ENCODE measurements around the gene GAN. TPM values are rescaled to one million over a fixed set of nuclear protein-coding genes. Genes with fewer than 3 reads are reported as not detected.

The GAN gene
- total and polyA plus RNA-seq, 10 donors = 0.54 to 10.3 (median 6.1) TPM

- Histone ChIP-seq H3K4me1 (peaks cover 0 to 5% (median 0%) of the 10 kb centered on the region in 6 donors), H3K4me3 (no peak overlapping the region), H3K27ac (no peak overlapping the region), H3K9me3 (no peaks in the 10 kb centered on the region), H3K27me3 (replicated peaks in 1 of 7) (no peaks in the 10 kb centered on the region), H3K36me3 (peaks cover 0 to 94% (median 43%) of the 10 kb centered on the region in 6 donors)
- WGBS, 5 donors = 87 to 95% (median 91%) methylated on average over 3 of the region's 3 CpGs
- TF ChIP-seq CTCF (IDR thresholded peaks at IDR 0.05 in 8 of 11, conservative IDR thresholded peaks at IDR 0.05 in 3 of 11) (no peak), POLR2A (IDR thresholded peaks at IDR 0.05) (no peak), POLR2AphosphoS5 (IDR thresholded peaks at IDR 0.05) (no peak)
- DNase-seq = no peak
- intact Hi-C loops (cut with DNase I; ENCODE audit: low total_unique reads) = loop anchor here (5.0 kb wide), 1 partner anchor 357 kb away; no protein-coding TSS in a partner anchor
Observed at GRCh38 chr16:81365731-81366130, 51.0 kb downstream of the GAN start.

DNA sequence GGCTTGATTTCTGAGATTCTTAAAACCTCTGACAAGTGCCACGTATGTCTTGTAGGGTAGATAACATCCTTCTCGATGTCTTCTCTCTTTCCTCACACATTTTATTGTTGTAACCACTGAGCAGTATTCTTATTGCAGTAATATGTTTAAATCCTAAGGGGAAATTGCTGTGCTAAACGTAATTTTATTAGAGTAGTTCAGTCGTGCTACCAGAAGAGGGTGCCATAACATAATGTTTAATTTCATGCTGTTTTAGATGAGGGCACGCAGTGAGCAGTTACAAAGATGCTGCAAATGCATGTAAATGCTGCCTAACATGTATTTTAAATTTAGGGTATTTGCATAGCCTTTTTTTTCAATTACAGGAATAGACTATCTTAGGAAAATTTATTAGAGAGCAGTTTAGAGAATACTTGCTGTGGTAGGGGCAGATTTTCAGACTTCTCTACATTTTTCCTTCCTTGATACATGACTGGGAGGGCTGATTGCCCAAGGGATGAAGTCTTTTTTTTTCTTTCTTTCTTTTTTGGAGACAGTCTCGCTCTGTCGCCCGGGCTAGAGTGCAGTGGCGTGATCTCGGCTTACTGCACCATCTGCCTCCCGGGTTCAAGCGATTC lies 51.7 kb downstream of the GAN start:
- 58 to 63% (median 61%) methylated on average over 12 of the region's 12 CpGs for WGBS, 5 donors
- H3K27ac ChIP-seq = no peak overlapping the region
- no peaks in the 10 kb centered on the region for H3K27me3 ChIP-seq (replicated peaks in 1 of 7)
- no peak for DNase-seq
- H3K4me1 ChIP-seq = peaks cover 0 to 5% (median 0%) of the 10 kb centered on the region in 6 donors
- intact Hi-C loops (cut with DNase I; ENCODE audit: low total_unique reads) = loop anchor here (5.0 kb wide), 1 partner anchor 356 kb away; no protein-coding TSS in a partner anchor
- H3K36me3 ChIP-seq = peaks cover 0 to 93% (median 43%) of the 10 kb centered on the region in 6 donors
- TF ChIP-seq POLR2A (IDR thresholded peaks at IDR 0.05) (no peak), CTCF (IDR thresholded peaks at IDR 0.05 in 8 of 11, conservative IDR thresholded peaks at IDR 0.05 in 3 of 11) (peak; percentile 50 to 82 (median 74)), POLR2AphosphoS5 (IDR thresholded peaks at IDR 0.05) (no peak)
- no peak overlapping the region for H3K4me3 ChIP-seq
- H3K9me3 ChIP-seq = no peaks in the 10 kb centered on the region

GRCh38 chr16:81367821-81368220 lies 53.1 kb downstream of the GAN start:
- H3K9me3 ChIP-seq = no peaks in the 10 kb centered on the region
- 84 to 90% (median 86%) methylated on average over 6 of the region's 6 CpGs for WGBS, 5 donors
- H3K36me3 ChIP-seq = peaks cover 0 to 93% (median 37%) of the 10 kb centered on the region in 6 donors
- peaks cover 0 to 5% (median 0%) of the 10 kb centered on the region in 6 donors for H3K4me1 ChIP-seq
- H3K27ac ChIP-seq = peak overlapping the region in 4 of 8 donors; percentile 27 to 39 (median 33)
- no peak for TF ChIP-seq POLR2AphosphoS5 (IDR thresholded peaks at IDR 0.05)
- TF ChIP-seq POLR2A (IDR thresholded peaks at IDR 0.05) = no peak
- no peak for TF ChIP-seq CTCF (IDR thresholded peaks at IDR 0.05 in 8 of 11, conservative IDR thresholded peaks at IDR 0.05 in 3 of 11)
- no peaks in the 10 kb centered on the region for H3K27me3 ChIP-seq (replicated peaks in 1 of 7)
- no peak for DNase-seq
- intact Hi-C loops (cut with DNase I; ENCODE audit: low total_unique reads) = loop anchor here (5.0 kb wide), 1 partner anchor 354 kb away; no protein-coding TSS in a partner anchor
- no peak overlapping the region for H3K4me3 ChIP-seq

- intact Hi-C loops (cut with DNase I; ENCODE audit: low total_unique reads) = loop anchor here (5.0 kb wide), 1 partner anchor 352 kb away; no protein-coding TSS in a partner anchor
- H3K36me3 ChIP-seq = peaks cover 0 to 83% (median 21%) of the 10 kb centered on the region in 6 donors
- TF ChIP-seq CTCF (IDR thresholded peaks at IDR 0.05 in 8 of 11, conservative IDR thresholded peaks at IDR 0.05 in 3 of 11) (no peak), POLR2A (IDR thresholded peaks at IDR 0.05) (no peak), POLR2AphosphoS5 (IDR thresholded peaks at IDR 0.05) (no peak)
Observed at GRCh38 chr16:81369888-81370504, 55.2 kb downstream of the GAN start.

More at GRCh38 chr16:81369888-81370504, 55.2 kb downstream of the GAN start:
- H3K27ac ChIP-seq = no peak overlapping the region
- no peaks in the 10 kb centered on the region for H3K27me3 ChIP-seq (replicated peaks in 1 of 7)
- 76 to 84% (median 81%) methylated on average over 4 of the region's 4 CpGs for WGBS, 5 donors
- H3K9me3 ChIP-seq = no peaks in the 10 kb centered on the region
- DNase-seq = no peak
- no peak overlapping the region for H3K4me3 ChIP-seq
- H3K4me1 ChIP-seq = peaks cover 0 to 14% (median 2%) of the 10 kb centered on the region in 6 donors

All from spleen (tissue), 11 donors.